AG09309 (cell line): ENCODE results near the gene RPL15.
A peak's percentile ranks its signal among the peaks of the same experiment; 100 is the strongest.

Experiments used
- DNase-seq: peaks from one replicate; pipeline ENCODE4 v3.0.0-alpha.2; 2010; ENCODE audit warnings: low read depth
- H3K4me3 ChIP-seq: 2 replicates; pipeline ENCODE4 v1.5.1; 2011; ENCODE audit warnings: mild to moderate bottlenecking, low read depth, low read length, moderate library complexity; ENCODE audit not compliant: control insufficient read depth
- CTCF ChIP-seq: IDR thresholded peaks from 2 replicates; pipeline ENCODE4 v1.5.1; 2011; ENCODE audit warnings: mild to moderate bottlenecking, low read depth, low read length, inconsistent platforms; ENCODE audit not compliant: insufficient read depth, control insufficient read depth; ENCODE audit errors: missing control alignments

The RPL15 gene

GRCh38 chr3:23942546-23942945, 25.6 kb downstream of the RPL15 start:
- TF ChIP-seq CTCF, result no peak
- no peak for DNase-seq
- no peak overlapping the region for H3K4me3 ChIP-seq

GRCh38 chr3:23944007-23944783, 27.3 kb downstream of the RPL15 start:
- DNase-seq, result no peak
- H3K4me3 ChIP-seq, result peak overlapping the region; percentile 92
- no peak for TF ChIP-seq CTCF

GRCh38 chr3:23944861-23945662, 28.1 kb downstream of the RPL15 start, which contains the start of gene NR1D2:
Gene NR1D2 (plus strand): TSS chr3:23945286. CDS start chr3:23945579, 293 bp downstream.
- DNase-seq, result peak; percentile 31
- no peak for TF ChIP-seq CTCF
- H3K4me3 ChIP-seq, result peak within 1 kb of the TSS; percentile 92

- no peak for DNase-seq
- no peak for TF ChIP-seq CTCF
- peak overlapping the region; percentile 92 for H3K4me3 ChIP-seq
Observed at GRCh38 chr3:23945663-23945912, 28.7 kb downstream of the RPL15 start.

- no peak for TF ChIP-seq CTCF
- peak overlapping the region; percentile 75 for H3K4me3 ChIP-seq
Observed at GRCh38 chr3:23945913-23946687, 29.2 kb downstream of the RPL15 start.

GRCh38 chr3:23948761-23949160, 31.8 kb downstream of the RPL15 start:
- H3K4me3 ChIP-seq, result no peak overlapping the region
- DNase-seq, result no peak
- TF ChIP-seq CTCF, result no peak

More at GRCh38 chr3:23945913-23946687, 29.2 kb downstream of the RPL15 start:
- peak; percentile 74 for DNase-seq
